NAMALWA (cell line): ENCODE data around the gene INSYN1.
"Not testable (repeated sequence)": the region's sequence is repeated elsewhere in the genome, so short reads cannot be mapped to it uniquely, and the experiment has no call there.

Experiments
- DNase-seq: peaks from one replicate; pipeline ENCODE4 v3.0.0-alpha.2; 2015; ENCODE audit warnings: low spot score

Gene INSYN1

GRCh38 chr15:73714695-73715301, 38.4 kb downstream of the INSYN1 start:
- DNase-seq = no peak

GRCh38 chr15:73712107-73712506, 41.0 kb downstream of the INSYN1 start:
- DNase-seq = no peak

- no peak for DNase-seq
These were observed 41.6 kb downstream of the INSYN1 start for GRCh38 chr15:73711526-73711925.

GRCh38 chr15:73710321-73710720, 42.8 kb downstream of the INSYN1 start:
- no peak for DNase-seq

GRCh38 chr15:73709686-73710085, 43.5 kb downstream of the INSYN1 start:
- DNase-seq = no peak

- no peak for DNase-seq
These were observed 43.9 kb downstream of the INSYN1 start for GRCh38 chr15:73709241-73709640.

- no peak for DNase-seq
These were observed 44.5 kb downstream of the INSYN1 start for GRCh38 chr15:73708691-73709090.

GRCh38 chr15:73704869-73705645, 48.1 kb downstream of the INSYN1 start:
- peak; percentile 78 for DNase-seq

GRCh38 chr15:73704142-73704868, 48.8 kb downstream of the INSYN1 start:
- not testable (repeated sequence) for DNase-seq

GRCh38 chr15:73703601-73704000, 49.5 kb downstream of the INSYN1 start:
- not testable (repeated sequence) for DNase-seq

- DNase-seq = not testable (repeated sequence)
These were observed 50.6 kb downstream of the INSYN1 start for GRCh38 chr15:73702311-73703239.

- DNase-seq = peak; percentile 87
These were observed 52.9 kb downstream of the INSYN1 start for GRCh38 chr15:73700041-73700842.

GRCh38 chr15:73699249-73700040, 53.7 kb downstream of the INSYN1 start:
- DNase-seq = no peak

GRCh38 chr15:73697033-73697467, 56.1 kb downstream of the INSYN1 start:
- DNase-seq = peak; percentile 54

GRCh38 chr15:73696641-73697001, 56.5 kb downstream of the INSYN1 start:
- DNase-seq = no peak

GRCh38 chr15:73695773-73696640, 57.1 kb downstream of the INSYN1 start:
- DNase-seq = no peak

- DNase-seq = no peak
These were observed 58.7 kb downstream of the INSYN1 start for GRCh38 chr15:73694419-73694818.

- no peak for DNase-seq
These were observed 61.8 kb downstream of the INSYN1 start for GRCh38 chr15:73691396-73691795.

GRCh38 chr15:73688455-73688854, 64.7 kb downstream of the INSYN1 start:
- no peak for DNase-seq
